GM12891 (cell line): ENCODE measurements around the gene NRXN3.

ENCODE experiments used
- POLR2A ChIP-seq: IDR thresholded peaks from 2 replicates; pipeline ENCODE4 v1.6.1; 2011; ENCODE audit warnings: low read depth, low read length, control low read depth
- POLR2AphosphoS5 ChIP-seq: IDR thresholded peaks from 2 replicates; pipeline ENCODE4 v1.6.1; 2011; ENCODE audit warnings: low read depth, low read length, control low read depth
- SPI1 ChIP-seq: IDR thresholded peaks from 2 replicates; pipeline ENCODE4 v1.6.1; 2011; ENCODE audit warnings: low read depth, low read length, control low read depth
- TAF1 ChIP-seq: IDR thresholded peaks from 2 replicates; pipeline ENCODE4 v1.6.1; 2011; ENCODE audit warnings: low read depth, low read length, control low read depth

DNA sequence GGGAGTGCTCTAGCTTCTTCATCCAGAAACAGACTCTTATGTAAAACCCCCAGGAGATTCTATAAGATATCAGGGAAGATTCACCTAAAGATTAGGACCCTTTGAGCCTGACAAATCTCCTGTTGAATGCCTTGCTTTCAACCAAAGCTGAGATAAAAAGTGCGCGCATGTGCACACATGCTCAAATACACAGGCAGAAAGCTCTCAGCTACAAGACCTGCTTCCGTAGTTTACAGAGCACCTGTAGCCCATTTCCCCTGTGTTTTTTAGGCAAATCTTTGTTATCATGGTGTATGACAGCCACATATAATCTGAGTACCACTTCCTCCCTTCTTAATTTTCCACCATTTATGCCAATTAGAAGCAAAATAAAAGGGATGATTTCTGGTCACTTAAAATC, 866.9 kb downstream of the NRXN3 start:
- TF ChIP-seq POLR2A (no peak), POLR2AphosphoS5 (no peak), TAF1 (no peak), SPI1 (no peak)
